Measurements from ENCODE around the gene INTS1. TPM values are rescaled to one million over a fixed set of nuclear protein-coding genes. Genes with fewer than 3 reads are reported as not detected.

The INTS1 gene
- total RNA-seq, 4 donors from 2014 or later, result 50.3 to 134 (median 71.4) TPM

DNA sequence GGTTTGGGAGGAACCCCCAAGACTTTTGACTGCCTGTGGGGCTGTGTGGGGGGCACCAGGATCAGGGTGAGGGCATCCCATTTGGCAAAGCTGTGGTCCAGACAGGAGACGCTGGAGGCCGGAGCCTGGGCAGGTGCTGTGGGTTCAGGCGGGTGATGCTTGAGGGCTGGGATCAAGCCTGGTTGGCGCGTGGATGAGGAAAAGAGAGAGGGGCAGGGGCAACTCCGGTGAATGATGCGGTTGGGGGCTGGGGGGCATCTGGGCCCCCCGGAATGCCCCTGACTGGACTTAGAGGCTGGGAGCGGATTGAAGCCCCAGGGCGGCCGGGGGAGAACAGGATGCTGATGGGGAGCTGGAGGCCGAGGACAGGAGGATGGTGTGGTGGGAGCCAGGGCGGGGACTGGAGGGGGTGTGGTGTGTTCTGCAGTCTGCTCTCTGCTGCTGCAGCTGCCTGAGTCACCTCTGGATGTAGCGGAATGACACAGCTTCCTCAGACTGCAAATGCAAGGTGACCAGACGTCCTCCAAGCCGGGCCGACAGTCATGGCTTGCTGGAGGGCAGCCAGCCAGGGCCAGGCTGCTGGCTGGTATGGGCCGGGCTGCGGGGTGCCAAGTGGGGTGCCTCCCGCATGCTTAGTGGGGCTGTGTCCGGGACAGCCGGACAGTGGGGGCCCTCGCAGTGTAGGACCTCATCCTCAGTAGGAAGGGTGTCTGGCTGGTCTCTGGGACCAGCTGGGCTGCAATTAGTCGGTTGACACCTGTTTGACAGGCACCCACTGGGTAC, 29.5 kb upstream of the INTS1 start:
- no peaks in the 10 kb centered on the region for H3K36me3 ChIP-seq
- in situ Hi-C loops (cut with MboI; ENCODE audit: low pct_ligation_motif_present in 1 of 4, low pct_unique_long_range_greater_than_20kb in 1 of 4, low sequenced_read_pairs in 3 of 4), result no loop called here

DNA sequence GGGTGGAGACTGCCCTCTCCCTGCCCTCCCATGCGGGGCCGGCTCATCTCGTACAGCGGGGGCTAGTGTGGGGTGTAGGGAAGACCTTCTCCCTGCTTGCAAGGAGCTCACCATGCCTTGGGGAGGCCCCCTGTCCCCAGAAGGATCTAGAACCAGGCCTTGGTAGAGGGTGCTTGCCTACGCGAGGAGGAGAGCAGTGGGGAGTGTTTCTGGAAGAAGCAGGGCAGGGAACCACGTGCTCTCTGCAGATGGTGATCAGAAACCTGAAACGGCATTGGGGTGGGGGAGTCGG, 29.0 kb upstream of the INTS1 start:
- TF ChIP-seq POLR2A (IDR thresholded peaks at IDR 0.05) (no peak), POLR2AphosphoS5 (IDR thresholded peaks at IDR 0.05) (no peak), EP300 (IDR thresholded peaks at IDR 0.05; ENCODE audit: low read depth) (no peak)
- TF ChIP-seq, protein P1, sequence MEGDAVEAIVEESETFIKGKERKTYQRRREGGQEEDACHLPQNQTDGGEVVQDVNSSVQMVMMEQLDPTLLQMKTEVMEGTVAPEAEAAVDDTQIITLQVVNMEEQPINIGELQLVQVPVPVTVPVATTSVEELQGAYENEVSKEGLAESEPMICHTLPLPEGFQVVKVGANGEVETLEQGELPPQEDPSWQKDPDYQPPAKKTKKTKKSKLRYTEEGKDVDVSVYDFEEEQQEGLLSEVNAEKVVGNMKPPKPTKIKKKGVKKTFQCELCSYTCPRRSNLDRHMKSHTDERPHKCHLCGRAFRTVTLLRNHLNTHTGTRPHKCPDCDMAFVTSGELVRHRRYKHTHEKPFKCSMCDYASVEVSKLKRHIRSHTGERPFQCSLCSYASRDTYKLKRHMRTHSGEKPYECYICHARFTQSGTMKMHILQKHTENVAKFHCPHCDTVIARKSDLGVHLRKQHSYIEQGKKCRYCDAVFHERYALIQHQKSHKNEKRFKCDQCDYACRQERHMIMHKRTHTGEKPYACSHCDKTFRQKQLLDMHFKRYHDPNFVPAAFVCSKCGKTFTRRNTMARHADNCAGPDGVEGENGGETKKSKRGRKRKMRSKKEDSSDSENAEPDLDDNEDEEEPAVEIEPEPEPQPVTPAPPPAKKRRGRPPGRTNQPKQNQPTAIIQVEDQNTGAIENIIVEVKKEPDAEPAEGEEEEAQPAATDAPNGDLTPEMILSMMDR (IDR thresholded peaks at IDR 0.05), result no peak
- Histone ChIP-seq H3K4me3 (peak overlapping the region; percentile 3 to 75 (median 72)), H3K4me1 (peaks cover 29 to 60% (median 55%) of the 10 kb centered on the region in 4 donors), H3K27me3 (no peaks in the 10 kb centered on the region), H3K36me3 (no peaks in the 10 kb centered on the region), H3K27ac (peak overlapping the region; percentile 97 to 99 (median 98)), H3K9me3 (no peaks in the 10 kb centered on the region)
- in situ Hi-C loops (cut with MboI; ENCODE audit: low pct_ligation_motif_present in 1 of 4, low pct_unique_long_range_greater_than_20kb in 1 of 4, low sequenced_read_pairs in 3 of 4) (no loop called here), intact Hi-C loops (cut with DNase I; ENCODE audit: low total_unique reads) (no loop called here)
- no peak for DNase-seq
- WGBS, 2 donors (ENCODE audit: low coverage in 1 of 2), result 20 to 22% methylated on average over 1 to 7 of the region's 9 CpGs

More for the DNA sequence above, 29.5 kb upstream of the INTS1 start:
- TF ChIP-seq POLR2A (IDR thresholded peaks at IDR 0.05) (no peak), EP300 (IDR thresholded peaks at IDR 0.05; ENCODE audit: low read depth) (no peak), POLR2AphosphoS5 (IDR thresholded peaks at IDR 0.05) (peak in 1 of 3 donors; percentile 25)
- peak overlapping the region; percentile 97 to 99 (median 98) for H3K27ac ChIP-seq
- intact Hi-C loops (cut with DNase I; ENCODE audit: low total_unique reads), result no loop called here
- H3K4me3 ChIP-seq, result peak overlapping the region in 3 of 4 donors; percentile 71 to 75 (median 73)
- DNase-seq, result peak; percentile 59
- 56% methylated on average over 20 of the region's 24 CpGs; no CpG with 5 or more reads in 1 of the 2 donors for WGBS, 2 donors (ENCODE audit: low coverage in 1 of 2)
- peaks cover 34 to 65% (median 55%) of the 10 kb centered on the region in 4 donors for H3K4me1 ChIP-seq
- no peaks in the 10 kb centered on the region for H3K27me3 ChIP-seq
- no peaks in the 10 kb centered on the region for H3K9me3 ChIP-seq

DNA sequence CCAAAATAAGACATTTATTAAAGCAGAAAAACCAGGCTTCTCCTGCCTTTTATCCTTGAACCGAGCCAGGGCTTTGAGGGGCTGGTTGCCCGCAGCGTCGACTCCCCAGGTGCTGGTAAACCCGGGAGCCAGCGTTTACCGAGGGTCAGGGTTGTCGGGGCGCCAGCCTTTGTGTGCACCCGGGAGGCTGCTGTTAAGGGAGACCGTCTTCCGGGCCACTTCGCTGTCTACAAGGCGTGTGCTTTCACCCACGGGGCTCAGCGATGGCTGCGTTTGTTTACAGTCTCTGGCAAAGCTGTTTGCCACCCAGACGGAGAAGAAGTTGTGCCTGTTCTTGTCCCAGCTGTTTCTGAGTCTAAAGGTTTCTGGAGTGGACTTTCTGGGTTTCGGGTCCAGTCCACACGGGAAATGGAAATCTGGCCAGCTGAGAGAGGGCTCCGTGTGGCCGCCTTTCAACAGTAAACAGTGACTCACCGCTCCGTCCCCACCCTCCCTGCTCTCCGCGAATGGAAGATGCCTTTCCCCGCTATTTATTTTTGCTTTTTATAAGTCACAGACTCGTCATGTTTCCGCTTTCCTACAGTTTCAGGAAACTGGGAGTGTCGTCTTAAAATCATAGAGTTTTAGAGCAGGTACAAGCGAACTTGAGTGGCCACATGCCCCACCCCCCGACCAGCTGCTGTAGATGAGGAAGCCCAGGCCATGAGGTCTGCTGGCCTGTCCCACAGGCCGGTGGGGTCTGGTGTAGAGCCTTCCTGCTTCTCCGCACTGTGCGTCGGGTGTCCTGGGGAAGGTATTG, 28.5 kb upstream of the INTS1 start:
- peaks cover 28 to 55% (median 54%) of the 10 kb centered on the region in 4 donors for H3K4me1 ChIP-seq
- H3K9me3 ChIP-seq, result no peaks in the 10 kb centered on the region
- in situ Hi-C loops (cut with MboI; ENCODE audit: low pct_ligation_motif_present in 1 of 4, low pct_unique_long_range_greater_than_20kb in 1 of 4, low sequenced_read_pairs in 3 of 4), result no loop called here
- no peaks in the 10 kb centered on the region for H3K27me3 ChIP-seq
- WGBS, 2 donors (ENCODE audit: low coverage in 1 of 2), result 1 to 4% methylated on average over 5 to 35 of the region's 36 CpGs
- TF ChIP-seq POLR2AphosphoS5 (IDR thresholded peaks at IDR 0.05), result peak; percentile 71 to 94 (median 91)
- peak; percentile 86 for TF ChIP-seq POLR2A (IDR thresholded peaks at IDR 0.05)
- TF ChIP-seq EP300 (IDR thresholded peaks at IDR 0.05; ENCODE audit: low read depth), result peak; percentile 70
- TF ChIP-seq, protein P1 (IDR thresholded peaks at IDR 0.05), result no peak
- intact Hi-C loops (cut with DNase I; ENCODE audit: low total_unique reads), result no loop called here
- peak overlapping the region; percentile 97 to 99 (median 98) for H3K27ac ChIP-seq
- peak overlapping the region; percentile 70 to 75 (median 72) for H3K4me3 ChIP-seq
- peak; percentile 90 for DNase-seq
- H3K36me3 ChIP-seq, result no peaks in the 10 kb centered on the region

DNA sequence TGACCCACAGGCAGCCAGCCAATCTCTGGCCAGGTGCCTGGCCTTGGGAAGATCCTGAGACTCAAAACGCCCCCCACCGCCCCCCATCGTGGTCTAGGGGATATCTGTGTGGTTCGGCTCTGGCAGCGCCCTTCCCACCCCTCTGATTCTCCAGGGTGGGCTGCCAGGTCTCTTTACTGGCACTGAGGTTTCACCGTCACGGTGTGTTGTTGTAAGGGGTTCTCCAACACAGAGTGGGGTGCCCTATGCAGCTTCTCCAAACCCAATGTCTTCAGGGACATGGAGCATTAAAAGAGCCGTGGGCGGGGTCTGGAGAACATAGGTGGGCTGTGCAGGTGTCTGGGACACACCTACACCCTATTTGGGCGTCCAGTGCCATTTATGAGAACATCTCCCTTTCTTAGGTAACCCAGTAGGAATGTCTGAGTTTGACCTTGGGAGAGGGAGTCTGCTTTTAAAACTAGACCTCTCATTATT, 27.8 kb upstream of the INTS1 start:
- Histone ChIP-seq H3K9me3 (no peaks in the 10 kb centered on the region), H3K4me1 (peaks cover 27 to 49% (median 48%) of the 10 kb centered on the region in 4 donors), H3K36me3 (no peaks in the 10 kb centered on the region), H3K4me3 (peak overlapping the region; percentile 70 to 75 (median 72)), H3K27me3 (no peaks in the 10 kb centered on the region), H3K27ac (peak overlapping the region; percentile 97 to 99 (median 98))
- no peak for DNase-seq
- 21% methylated on average over 10 of the region's 10 CpGs; no CpG with 5 or more reads in 1 of the 2 donors for WGBS, 2 donors (ENCODE audit: low coverage in 1 of 2)
- TF ChIP-seq, protein P1 (IDR thresholded peaks at IDR 0.05), result no peak
- TF ChIP-seq POLR2A (IDR thresholded peaks at IDR 0.05) (no peak), EP300 (IDR thresholded peaks at IDR 0.05; ENCODE audit: low read depth) (no peak), POLR2AphosphoS5 (IDR thresholded peaks at IDR 0.05) (no peak)
- intact Hi-C loops (cut with DNase I; ENCODE audit: low total_unique reads) (no loop called here), in situ Hi-C loops (cut with MboI; ENCODE audit: low pct_ligation_motif_present in 1 of 4, low pct_unique_long_range_greater_than_20kb in 1 of 4, low sequenced_read_pairs in 3 of 4) (no loop called here)

All from transverse colon (tissue), 4 donors.